Colonic mucosa (tissue), 4 donors: ENCODE data around the gene ZRANB3. TPM values are rescaled to one million over a fixed set of nuclear protein-coding genes. Genes with fewer than 3 reads are reported as not detected.
"Not testable (repeated sequence)": the region's sequence is repeated elsewhere in the genome, so short reads cannot be mapped to it uniquely, and the experiment has no call there.

Source experiments
- DNase-seq: peaks from one replicate; pipeline ENCODE4 v3.0.0-alpha.2; 2020
- H3K27ac ChIP-seq: fragments of 200-600 bp; one replicate; pipeline ENCODE4 v1.8.0; 2021
- H3K27me3 ChIP-seq: fragments of 200-600 bp; one replicate; pipeline ENCODE4 v1.8.0; 2021
- H3K36me3 ChIP-seq: fragments of 200-600 bp; one replicate; pipeline ENCODE4 v1.8.0; 2021
- H3K4me1 ChIP-seq: fragments of 200-600 bp; one replicate; pipeline ENCODE4 v1.8.0; 2021; ENCODE audit warnings: mild to moderate bottlenecking
- H3K4me3 ChIP-seq: fragments of 200-600 bp; one replicate; pipeline ENCODE4 v1.8.0; 2021
- H3K9ac ChIP-seq, 2 donors: one replicate each; pipeline ENCODE4 v1.7.0; 2013; ENCODE audit warnings: control low read depth in 2 of 2, low read depth in 2 of 2, low read length in 2 of 2
- H3K9me3 ChIP-seq: fragments of 200-600 bp; one replicate; pipeline ENCODE4 v1.8.0; 2021
- intact Hi-C: fragments of 100-400 bp; cut with DNase I; formaldehyde crosslinking; loops from one replicate; pipeline ENCODE4 v1.14.1; 2022
- total RNA-seq, 2 donors: library from RNA; stranded (reverse); fragmentation: NEBNext Ultra II Directional in 1 of 2; extraction: Animal tissue kit (Norgen Biotek cat#: 25700) in 1 of 2; gene quantifications; one replicate each; pipeline ENCODE4 v1.2.1, GENCODE V29; 2021
- TF ChIP-seq, protein P1 (sequence below): fragments of 200-600 bp; IDR thresholded peaks from one replicate; pipeline ENCODE4 v1.8.0; 2022; ENCODE audit warnings: antibody characterized with exemption, mild to moderate bottlenecking
- donor health status: healthy.
- donor health status: DM: no; HTN: no; CAD: no.
- donor health status: DM: no; HTN: no; CAD: no.

The ZRANB3 gene
- total RNA-seq, 2 donors from 2014 or later: 2.5 to 7.8 TPM

DNA sequence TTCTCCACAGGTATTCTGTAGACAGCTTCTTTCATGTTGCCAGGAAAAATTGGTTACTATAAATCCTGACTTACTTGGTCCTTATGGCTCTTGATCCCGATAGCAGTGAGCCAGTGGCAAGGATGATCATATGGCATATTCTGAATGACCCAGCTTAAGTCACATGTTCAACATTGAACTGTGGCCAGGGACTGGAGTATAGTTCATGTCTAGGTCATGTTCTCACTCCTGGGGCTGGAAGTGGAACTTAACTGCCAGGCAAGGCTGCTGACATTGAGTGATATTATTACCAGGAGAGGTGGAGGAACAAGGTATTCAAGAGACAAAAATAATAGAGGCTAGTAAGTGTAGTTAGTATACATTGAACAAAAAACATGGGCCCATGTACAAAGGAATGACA lies 26.5 kb upstream of the ZRANB3 start:
- Histone ChIP-seq H3K27me3 (no peaks in the 10 kb centered on the region), H3K27ac (no peak overlapping the region), H3K4me3 (no peak overlapping the region), H3K36me3 (no peaks in the 10 kb centered on the region), H3K4me1 (no peaks in the 10 kb centered on the region), H3K9me3 (no peaks in the 10 kb centered on the region), H3K9ac (no peak overlapping the region)
- TF ChIP-seq, protein P1, sequence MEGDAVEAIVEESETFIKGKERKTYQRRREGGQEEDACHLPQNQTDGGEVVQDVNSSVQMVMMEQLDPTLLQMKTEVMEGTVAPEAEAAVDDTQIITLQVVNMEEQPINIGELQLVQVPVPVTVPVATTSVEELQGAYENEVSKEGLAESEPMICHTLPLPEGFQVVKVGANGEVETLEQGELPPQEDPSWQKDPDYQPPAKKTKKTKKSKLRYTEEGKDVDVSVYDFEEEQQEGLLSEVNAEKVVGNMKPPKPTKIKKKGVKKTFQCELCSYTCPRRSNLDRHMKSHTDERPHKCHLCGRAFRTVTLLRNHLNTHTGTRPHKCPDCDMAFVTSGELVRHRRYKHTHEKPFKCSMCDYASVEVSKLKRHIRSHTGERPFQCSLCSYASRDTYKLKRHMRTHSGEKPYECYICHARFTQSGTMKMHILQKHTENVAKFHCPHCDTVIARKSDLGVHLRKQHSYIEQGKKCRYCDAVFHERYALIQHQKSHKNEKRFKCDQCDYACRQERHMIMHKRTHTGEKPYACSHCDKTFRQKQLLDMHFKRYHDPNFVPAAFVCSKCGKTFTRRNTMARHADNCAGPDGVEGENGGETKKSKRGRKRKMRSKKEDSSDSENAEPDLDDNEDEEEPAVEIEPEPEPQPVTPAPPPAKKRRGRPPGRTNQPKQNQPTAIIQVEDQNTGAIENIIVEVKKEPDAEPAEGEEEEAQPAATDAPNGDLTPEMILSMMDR: no peak
- DNase-seq: no peak
- intact Hi-C loops: no loop called here

DNA sequence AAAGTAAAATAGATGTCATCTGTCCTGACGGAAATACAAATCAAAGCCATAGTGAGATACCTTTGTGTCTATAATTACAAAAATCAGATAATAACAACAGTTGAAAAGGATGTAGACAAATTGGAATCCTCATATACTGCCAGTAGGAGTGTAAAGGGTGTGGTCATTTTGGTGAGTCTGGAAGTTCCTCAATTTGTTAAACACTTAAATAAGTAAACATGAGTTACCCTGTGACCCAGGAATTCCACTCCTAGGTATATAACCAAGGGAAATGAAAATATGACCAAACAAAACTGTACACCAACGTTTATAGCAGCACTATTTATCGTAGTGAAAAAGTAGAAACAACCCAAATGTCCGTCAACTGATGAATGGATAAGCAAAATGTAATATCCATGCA lies 24.3 kb upstream of the ZRANB3 start:
- Histone ChIP-seq H3K27me3 (no peaks in the 10 kb centered on the region), H3K4me1 (no peaks in the 10 kb centered on the region), H3K36me3 (no peaks in the 10 kb centered on the region), H3K27ac (no peak overlapping the region), H3K9ac (no peak overlapping the region), H3K4me3 (no peak overlapping the region), H3K9me3 (no peaks in the 10 kb centered on the region)
- intact Hi-C loops: no loop called here
- TF ChIP-seq, protein P1: no peak
- no peak for DNase-seq

- Histone ChIP-seq H3K4me3 (no peak overlapping the region), H3K9me3 (no peaks in the 10 kb centered on the region), H3K9ac (no peak overlapping the region), H3K36me3 (no peaks in the 10 kb centered on the region), H3K27me3 (no peaks in the 10 kb centered on the region), H3K4me1 (no peaks in the 10 kb centered on the region), H3K27ac (no peak overlapping the region)
- no peak for DNase-seq
- TF ChIP-seq, protein P1: no peak
- intact Hi-C loops: no loop called here
These were observed 21.9 kb upstream of the ZRANB3 start for GRCh38 chr2:135552887-135553286.

DNA sequence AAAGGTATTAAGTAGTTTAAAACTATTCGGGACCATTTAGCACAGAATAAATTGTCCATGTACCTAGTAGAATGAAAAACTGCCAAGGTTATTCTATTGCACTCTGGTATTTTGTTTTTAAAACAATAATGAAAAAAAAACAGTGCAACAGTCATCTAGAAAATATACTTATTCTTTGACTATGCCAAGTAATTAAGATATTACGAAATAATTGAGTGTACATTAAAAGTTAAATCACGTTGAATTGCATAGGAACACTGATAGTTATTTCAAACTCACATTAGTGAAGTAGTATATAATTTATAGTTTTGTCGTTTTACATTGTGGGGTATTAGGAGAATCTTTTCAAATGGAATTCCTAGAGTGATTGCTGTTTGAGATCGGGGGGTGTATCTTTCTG lies 20.3 kb upstream of the ZRANB3 start:
- no peak for DNase-seq

DNA sequence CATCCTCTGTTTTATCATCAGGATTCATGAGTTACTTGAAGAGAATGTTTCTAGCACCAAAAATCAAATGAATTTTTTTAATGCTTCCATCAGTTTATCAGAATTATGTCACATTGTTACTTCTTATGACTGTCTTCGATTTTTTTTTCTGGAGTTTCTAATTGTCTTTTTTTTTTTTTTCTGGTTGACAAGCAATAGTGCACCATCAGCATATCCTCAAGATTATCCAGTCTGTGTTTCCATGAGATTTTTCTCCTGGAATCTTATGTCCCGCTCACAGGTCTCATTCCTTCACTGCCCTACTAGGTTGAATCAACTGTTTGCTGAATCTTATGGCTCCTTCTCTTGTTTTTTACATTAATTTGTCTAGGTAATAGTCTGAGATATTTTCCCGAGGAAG lies 16.3 kb upstream of the ZRANB3 start:
- H3K36me3 ChIP-seq: no peaks in the 10 kb centered on the region
- no peak overlapping the region for H3K27ac ChIP-seq
- no peak overlapping the region for H3K9ac ChIP-seq
- TF ChIP-seq, protein P1: no peak
- no peaks in the 10 kb centered on the region for H3K9me3 ChIP-seq
- DNase-seq: no peak
- no peak overlapping the region for H3K4me3 ChIP-seq
- no peaks in the 10 kb centered on the region for H3K27me3 ChIP-seq
- intact Hi-C loops: no loop called here
- no peaks in the 10 kb centered on the region for H3K4me1 ChIP-seq

More for the DNA sequence above, 20.3 kb upstream of the ZRANB3 start:
- TF ChIP-seq, protein P1: no peak
- H3K36me3 ChIP-seq: no peaks in the 10 kb centered on the region
- H3K27me3 ChIP-seq: no peaks in the 10 kb centered on the region
- no peak overlapping the region for H3K9ac ChIP-seq
- no peak overlapping the region for H3K4me3 ChIP-seq
- no peaks in the 10 kb centered on the region for H3K9me3 ChIP-seq
- H3K27ac ChIP-seq: no peak overlapping the region
- H3K4me1 ChIP-seq: no peaks in the 10 kb centered on the region
- intact Hi-C loops: no loop called here

DNA sequence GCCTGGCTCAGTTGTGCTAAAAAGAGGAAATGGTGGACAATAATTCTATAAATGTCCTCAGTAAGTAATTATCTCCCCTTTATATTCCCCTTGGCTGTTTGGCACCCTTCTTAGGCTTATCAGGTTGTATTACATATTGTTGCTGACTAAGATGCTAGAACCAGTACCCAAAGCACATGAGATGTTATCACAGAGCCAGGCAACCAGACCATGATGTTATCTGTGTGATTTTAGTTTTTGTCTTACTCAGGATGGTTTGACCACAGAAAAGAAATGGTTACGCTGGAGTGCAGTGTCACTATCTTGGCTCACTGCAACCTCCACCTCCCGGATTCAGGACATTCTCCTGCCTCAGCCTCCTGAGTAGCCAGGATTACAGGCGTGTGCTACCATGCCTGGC lies 15.4 kb upstream of the ZRANB3 start:
- Histone ChIP-seq H3K9ac (no peak overlapping the region), H3K36me3 (no peaks in the 10 kb centered on the region), H3K4me1 (no peaks in the 10 kb centered on the region), H3K9me3 (no peaks in the 10 kb centered on the region), H3K27me3 (no peaks in the 10 kb centered on the region), H3K27ac (no peak overlapping the region), H3K4me3 (no peak overlapping the region)
- DNase-seq: no peak
- intact Hi-C loops: no loop called here
- TF ChIP-seq, protein P1: no peak

- H3K4me3 ChIP-seq, H3K9me3 ChIP-seq, H3K36me3 ChIP-seq, intact Hi-C loops, H3K27ac ChIP-seq, DNase-seq, H3K4me1 ChIP-seq, H3K9ac ChIP-seq, H3K27me3 ChIP-seq: not testable (repeated sequence)
These were observed 2.5 kb upstream of the ZRANB3 start for GRCh38 chr2:135533545-135533944.
